CD4-positive, alpha-beta T cell treated with Interleukin-15 for 1 hour (primary cell): Measurements from ENCODE around the gene AK6.
"Not testable (repeated sequence)": the region's sequence is repeated elsewhere in the genome, so short reads cannot be mapped to it uniquely, and the experiment has no call there.

Experiments
- DNase-seq: peaks from one replicate; pipeline ENCODE4 v3.0.0-alpha.2; 2020

AK6 gene

GRCh38 chr5:69334793-69335268 lies 34.5 kb downstream of the AK6 start:
- peak; percentile 79 for DNase-seq

GRCh38 chr5:69333668-69334315 lies 35.5 kb downstream of the AK6 start:
- not testable (repeated sequence) for DNase-seq

GRCh38 chr5:69331528-69332445 lies 37.5 kb downstream of the AK6 start:
- DNase-seq = no peak

- no peak for DNase-seq
Observed at GRCh38 chr5:69329905-69330489, 39.3 kb downstream of the AK6 start.

GRCh38 chr5:69326365-69326764 lies 43.0 kb downstream of the AK6 start:
- DNase-seq = no peak

- no peak for DNase-seq
Observed at GRCh38 chr5:69317391-69317790, 51.9 kb downstream of the AK6 start.

- no peak for DNase-seq
Observed at GRCh38 chr5:69315972-69316371, 53.3 kb downstream of the AK6 start.

- DNase-seq = no peak
Observed at GRCh38 chr5:69313428-69313827, 55.9 kb downstream of the AK6 start.

GRCh38 chr5:69312459-69313160 lies 56.7 kb downstream of the AK6 start:
- no peak for DNase-seq

- no peak for DNase-seq
Observed at GRCh38 chr5:69309380-69309779, 59.9 kb downstream of the AK6 start.

GRCh38 chr5:69308046-69308553 lies 61.2 kb downstream of the AK6 start:
- no peak for DNase-seq

- no peak for DNase-seq
Observed at GRCh38 chr5:69305512-69305911, 63.8 kb downstream of the AK6 start.
